ENCODE measurements around the gene SCAPER.

The SCAPER gene

GRCh38 chr15:76495487-76495886 is 409.7 kb downstream of the SCAPER start:
- Histone ChIP-seq H3K27ac (ENCODE audit: low read depth, low read length) (no peak overlapping the region), H3K4me1 (ENCODE audit: control insufficient read depth, insufficient read depth, low read length) (no peaks in the 10 kb centered on the region), H3K27me3 (ENCODE audit: control insufficient read depth, insufficient read depth, low read length) (no peaks in the 10 kb centered on the region), H3K4me3 (ENCODE audit: low read depth, low read length) (no peak overlapping the region), H3K36me3 (ENCODE audit: control insufficient read depth, insufficient read depth, low read length) (no peaks in the 10 kb centered on the region), H3K9ac (ENCODE audit: low read length) (no peak overlapping the region), H3K9me3 (ENCODE audit: control insufficient read depth, insufficient read depth, low read depth, low read length) (no peaks in the 10 kb centered on the region)

- Histone ChIP-seq H3K4me1 (ENCODE audit: control insufficient read depth, insufficient read depth, low read length) (no peaks in the 10 kb centered on the region), H3K9me3 (ENCODE audit: control insufficient read depth, insufficient read depth, low read depth, low read length) (no peaks in the 10 kb centered on the region), H3K36me3 (ENCODE audit: control insufficient read depth, insufficient read depth, low read length) (no peaks in the 10 kb centered on the region), H3K9ac (ENCODE audit: low read length) (no peak overlapping the region), H3K4me3 (ENCODE audit: low read depth, low read length) (no peak overlapping the region), H3K27me3 (ENCODE audit: control insufficient read depth, insufficient read depth, low read length) (no peaks in the 10 kb centered on the region), H3K27ac (ENCODE audit: low read depth, low read length) (no peak overlapping the region)
These were observed 412.6 kb downstream of the SCAPER start for GRCh38 chr15:76492538-76492937.

- Histone ChIP-seq H3K4me3 (ENCODE audit: low read depth, low read length) (no peak overlapping the region), H3K27ac (ENCODE audit: low read depth, low read length) (no peak overlapping the region), H3K4me1 (ENCODE audit: control insufficient read depth, insufficient read depth, low read length) (no peaks in the 10 kb centered on the region), H3K9ac (ENCODE audit: low read length) (no peak overlapping the region), H3K36me3 (ENCODE audit: control insufficient read depth, insufficient read depth, low read length) (no peaks in the 10 kb centered on the region), H3K9me3 (ENCODE audit: control insufficient read depth, insufficient read depth, low read depth, low read length) (no peaks in the 10 kb centered on the region), H3K27me3 (ENCODE audit: control insufficient read depth, insufficient read depth, low read length) (no peaks in the 10 kb centered on the region)
These were observed 421.4 kb downstream of the SCAPER start for GRCh38 chr15:76483752-76484151.

GRCh38 chr15:76483018-76483417 is 422.1 kb downstream of the SCAPER start:
- H3K36me3 ChIP-seq (ENCODE audit: control insufficient read depth, insufficient read depth, low read length): no peaks in the 10 kb centered on the region
- H3K27ac ChIP-seq (ENCODE audit: low read depth, low read length): no peak overlapping the region
- no peaks in the 10 kb centered on the region for H3K4me1 ChIP-seq (ENCODE audit: control insufficient read depth, insufficient read depth, low read length)
- H3K9ac ChIP-seq (ENCODE audit: low read length): no peak overlapping the region
- H3K9me3 ChIP-seq (ENCODE audit: control insufficient read depth, insufficient read depth, low read depth, low read length): no peaks in the 10 kb centered on the region
- H3K27me3 ChIP-seq (ENCODE audit: control insufficient read depth, insufficient read depth, low read length): no peaks in the 10 kb centered on the region
- H3K4me3 ChIP-seq (ENCODE audit: low read depth, low read length): no peak overlapping the region

- Histone ChIP-seq H3K4me3 (ENCODE audit: low read depth, low read length) (no peak overlapping the region), H3K9me3 (ENCODE audit: control insufficient read depth, insufficient read depth, low read depth, low read length) (no peaks in the 10 kb centered on the region), H3K27me3 (ENCODE audit: control insufficient read depth, insufficient read depth, low read length) (no peaks in the 10 kb centered on the region), H3K36me3 (ENCODE audit: control insufficient read depth, insufficient read depth, low read length) (no peaks in the 10 kb centered on the region), H3K9ac (ENCODE audit: low read length) (no peak overlapping the region), H3K27ac (ENCODE audit: low read depth, low read length) (no peak overlapping the region), H3K4me1 (ENCODE audit: control insufficient read depth, insufficient read depth, low read length) (no peaks in the 10 kb centered on the region)
These were observed 424.9 kb downstream of the SCAPER start for GRCh38 chr15:76480267-76480666.

GRCh38 chr15:76470691-76471090 is 434.4 kb downstream of the SCAPER start:
- Histone ChIP-seq H3K9me3 (ENCODE audit: control insufficient read depth, insufficient read depth, low read depth, low read length) (peaks cover 12% of the 10 kb centered on the region), H3K9ac (ENCODE audit: low read length) (no peak overlapping the region), H3K4me3 (ENCODE audit: low read depth, low read length) (no peak overlapping the region), H3K27ac (ENCODE audit: low read depth, low read length) (no peak overlapping the region), H3K27me3 (ENCODE audit: control insufficient read depth, insufficient read depth, low read length) (no peaks in the 10 kb centered on the region), H3K4me1 (ENCODE audit: control insufficient read depth, insufficient read depth, low read length) (no peaks in the 10 kb centered on the region), H3K36me3 (ENCODE audit: control insufficient read depth, insufficient read depth, low read length) (no peaks in the 10 kb centered on the region)

- Histone ChIP-seq H3K4me3 (ENCODE audit: low read depth, low read length) (no peak overlapping the region), H3K27me3 (ENCODE audit: control insufficient read depth, insufficient read depth, low read length) (no peaks in the 10 kb centered on the region), H3K4me1 (ENCODE audit: control insufficient read depth, insufficient read depth, low read length) (no peaks in the 10 kb centered on the region), H3K9me3 (ENCODE audit: control insufficient read depth, insufficient read depth, low read depth, low read length) (peaks cover 16% of the 10 kb centered on the region), H3K27ac (ENCODE audit: low read depth, low read length) (no peak overlapping the region), H3K36me3 (ENCODE audit: control insufficient read depth, insufficient read depth, low read length) (no peaks in the 10 kb centered on the region), H3K9ac (ENCODE audit: low read length) (no peak overlapping the region)
These were observed 436.4 kb downstream of the SCAPER start for GRCh38 chr15:76468722-76469121.

GRCh38 chr15:76467136-76467535 is 438.0 kb downstream of the SCAPER start:
- Histone ChIP-seq H3K4me1 (ENCODE audit: control insufficient read depth, insufficient read depth, low read length) (no peaks in the 10 kb centered on the region), H3K27ac (ENCODE audit: low read depth, low read length) (no peak overlapping the region), H3K9me3 (ENCODE audit: control insufficient read depth, insufficient read depth, low read depth, low read length) (peaks cover 13% of the 10 kb centered on the region), H3K4me3 (ENCODE audit: low read depth, low read length) (no peak overlapping the region), H3K9ac (ENCODE audit: low read length) (no peak overlapping the region), H3K27me3 (ENCODE audit: control insufficient read depth, insufficient read depth, low read length) (no peaks in the 10 kb centered on the region), H3K36me3 (ENCODE audit: control insufficient read depth, insufficient read depth, low read length) (no peaks in the 10 kb centered on the region)

- no peak overlapping the region for H3K4me3 ChIP-seq (ENCODE audit: low read depth, low read length)
- no peak overlapping the region for H3K27ac ChIP-seq (ENCODE audit: low read depth, low read length)
- no peak overlapping the region for H3K9ac ChIP-seq (ENCODE audit: low read length)
- H3K27me3 ChIP-seq (ENCODE audit: control insufficient read depth, insufficient read depth, low read length): no peaks in the 10 kb centered on the region
- H3K4me1 ChIP-seq (ENCODE audit: control insufficient read depth, insufficient read depth, low read length): no peaks in the 10 kb centered on the region
- H3K9me3 ChIP-seq (ENCODE audit: control insufficient read depth, insufficient read depth, low read depth, low read length): peaks cover 13% of the 10 kb centered on the region
- H3K36me3 ChIP-seq (ENCODE audit: control insufficient read depth, insufficient read depth, low read length): no peaks in the 10 kb centered on the region
These were observed 439.4 kb downstream of the SCAPER start for GRCh38 chr15:76465728-76466127.

GRCh38 chr15:76464247-76464646 is 440.9 kb downstream of the SCAPER start:
- Histone ChIP-seq H3K36me3 (ENCODE audit: control insufficient read depth, insufficient read depth, low read length) (no peaks in the 10 kb centered on the region), H3K27me3 (ENCODE audit: control insufficient read depth, insufficient read depth, low read length) (no peaks in the 10 kb centered on the region), H3K9ac (ENCODE audit: low read length) (no peak overlapping the region), H3K4me1 (ENCODE audit: control insufficient read depth, insufficient read depth, low read length) (no peaks in the 10 kb centered on the region), H3K9me3 (ENCODE audit: control insufficient read depth, insufficient read depth, low read depth, low read length) (peaks cover 13% of the 10 kb centered on the region), H3K27ac (ENCODE audit: low read depth, low read length) (no peak overlapping the region), H3K4me3 (ENCODE audit: low read depth, low read length) (no peak overlapping the region)

GRCh38 chr15:76460871-76461270 is 444.3 kb downstream of the SCAPER start:
- Histone ChIP-seq H3K27ac (ENCODE audit: low read depth, low read length) (no peak overlapping the region), H3K9me3 (ENCODE audit: control insufficient read depth, insufficient read depth, low read depth, low read length) (peaks cover 5% of the 10 kb centered on the region), H3K27me3 (ENCODE audit: control insufficient read depth, insufficient read depth, low read length) (no peaks in the 10 kb centered on the region), H3K4me1 (ENCODE audit: control insufficient read depth, insufficient read depth, low read length) (no peaks in the 10 kb centered on the region), H3K9ac (ENCODE audit: low read length) (no peak overlapping the region), H3K36me3 (ENCODE audit: control insufficient read depth, insufficient read depth, low read length) (no peaks in the 10 kb centered on the region), H3K4me3 (ENCODE audit: low read depth, low read length) (no peak overlapping the region)

- no peak overlapping the region for H3K4me3 ChIP-seq (ENCODE audit: low read depth, low read length)
- no peak overlapping the region for H3K27ac ChIP-seq (ENCODE audit: low read depth, low read length)
- no peak overlapping the region for H3K9ac ChIP-seq (ENCODE audit: low read length)
- no peaks in the 10 kb centered on the region for H3K4me1 ChIP-seq (ENCODE audit: control insufficient read depth, insufficient read depth, low read length)
- no peaks in the 10 kb centered on the region for H3K36me3 ChIP-seq (ENCODE audit: control insufficient read depth, insufficient read depth, low read length)
- no peaks in the 10 kb centered on the region for H3K27me3 ChIP-seq (ENCODE audit: control insufficient read depth, insufficient read depth, low read length)
- peaks cover 4% of the 10 kb centered on the region; the same call in 1 of the 2 replicates for H3K9me3 ChIP-seq (ENCODE audit: control insufficient read depth, insufficient read depth, low read depth, low read length)
These were observed 444.8 kb downstream of the SCAPER start for GRCh38 chr15:76460347-76460746.
